GM12878 (cell line): Measurements from ENCODE around the gene DUSP22. TPM values are rescaled to one million over a fixed set of nuclear protein-coding genes. Genes with fewer than 3 reads are reported as not detected.

Experiments used
- ATAC-seq: fragments of 200-7000 bp; cut with Tn5 transposase; 3 replicates; pipeline ENCODE4 v1.9.1; 2020; ENCODE audit warnings: mild to moderate bottlenecking, moderate library complexity
- BruUV-seq: library from RNA; stranded (reverse); fragments of 400-500 nt; replicated peaks from 2 replicates; lab custom pipeline; 2021; lab: Mats Ljungman, UMichigan
- CTCF ChIA-PET: fragments of 300-600 bp; sonication (Branson Sonifier 250); formaldehyde crosslinking; extraction: SDS; loops from one replicate; lab custom pipeline; 2021; ENCODE audit warnings: inconsistent platforms; lab: Yijun Ruan, JAX
- POLR2A ChIA-PET: fragments of 350-600 bp; formaldehyde crosslinking; extraction: SDS; loops from one replicate; lab custom pipeline; 2021; ENCODE audit warnings: inconsistent platforms; lab: Charles Lee
- RAD21 ChIA-PET: fragments of 300-600 bp; sonication (Branson Sonifier 250); formaldehyde crosslinking; loops from one replicate; lab custom pipeline; 2023; ENCODE audit warnings: antibody characterized with exemption; ENCODE audit not compliant: unreplicated experiment; lab: Charles Lee
- SMC1A ChIA-PET: fragments of 300-600 bp; sonication (Branson Sonifier 250); formaldehyde crosslinking; loops from one replicate; lab custom pipeline; 2023; ENCODE audit not compliant: unreplicated experiment, uncharacterized antibody; lab: Charles Lee
- DNase-seq: peaks from one replicate; pipeline ENCODE4 v3.0.0-alpha.2; 2011; ENCODE audit warnings: low read depth, low spot score
- FAIRE-seq: peaks from 3 replicates; lab custom pipeline; 2011; peaks lifted over from hg19 to GRCh38; lab: Jason Lieb, UNC
- H2AFZ ChIP-seq: 2 replicates; pipeline ENCODE4 v1.6.0; 2011; ENCODE audit warnings: low read depth, low read length, control low read depth; ENCODE audit not compliant: control insufficient read depth
- H3K27ac ChIP-seq: 2 replicates; pipeline ENCODE4 v1.5.1; 2011; ENCODE audit warnings: control low read depth; ENCODE audit not compliant: control insufficient read depth, insufficient read depth
- H3K27me3 ChIP-seq, 2 experiments: replicated peaks in 1 of 2; 2 replicates each; pipeline versions ENCODE4 v1.6.0 to v1.6.1; 2011; ENCODE audit warnings: low read length in 1 of 2; ENCODE audit not compliant: control insufficient read depth in 2 of 2, insufficient read depth in 2 of 2
- H3K36me3 ChIP-seq, 2 experiments: 2 replicates each; pipeline ENCODE4 v1.5.1; 2011; ENCODE audit warnings: low read length in 1 of 2; ENCODE audit not compliant: control insufficient read depth in 2 of 2, insufficient read depth in 2 of 2
- H3K4me1 ChIP-seq: 2 replicates; pipeline ENCODE4 v1.6.1; 2011; ENCODE audit warnings: mild to moderate bottlenecking, low read length, moderate library complexity, mixed read lengths; ENCODE audit not compliant: control insufficient read depth, insufficient read depth
- H3K4me2 ChIP-seq: 2 replicates; pipeline ENCODE4 v1.6.0; 2011; ENCODE audit warnings: control low read depth; ENCODE audit not compliant: control insufficient read depth, insufficient read depth
- H3K4me3 ChIP-seq: fragments of 200-600 bp; sonication (generic); 2 replicates; pipeline ENCODE4 v1.5.1; 2016
- H3K79me2 ChIP-seq: 2 replicates; pipeline ENCODE4 v1.6.0; 2011; ENCODE audit warnings: low read length; ENCODE audit not compliant: control insufficient read depth, insufficient read depth
- H3K9ac ChIP-seq: 2 replicates; pipeline ENCODE4 v1.8.0; 2011; ENCODE audit warnings: low read length, control low read depth, mixed read lengths; ENCODE audit not compliant: control insufficient read depth, insufficient read depth
- H3K9me3 ChIP-seq: replicated peaks from 3 replicates; pipeline ENCODE4 v1.5.1; 2011; ENCODE audit warnings: mild to moderate bottlenecking, low read length; ENCODE audit not compliant: control insufficient read depth, insufficient read depth
- H4K20me1 ChIP-seq: 2 replicates; pipeline ENCODE4 v1.6.0; 2011; ENCODE audit not compliant: control insufficient read depth, insufficient read depth
- CBX5 ChIP-seq: sonication (generic); IDR thresholded peaks from 2 replicates; pipeline ENCODE4 v1.6.1; 2016; ENCODE audit warnings: low read depth, moderate library complexity, mild to moderate bottlenecking, inconsistent platforms
- CEBPZ ChIP-seq: fragments of 150-350 bp; IDR thresholded peaks from 2 replicates; pipeline ENCODE4 v1.6.1; 2016; ENCODE audit warnings: low read depth, low read length
- CHD4 ChIP-seq: fragments of 200-600 bp; sonication (generic); IDR thresholded peaks from 2 replicates; pipeline ENCODE4 v1.6.1; 2016; ENCODE audit warnings: mild to moderate bottlenecking
- E4F1 ChIP-seq: fragments of 450-650 bp; IDR thresholded peaks from 2 replicates; pipeline ENCODE4 v1.6.1; 2018; ENCODE audit warnings: borderline replicate concordance, mild to moderate bottlenecking; ENCODE audit not compliant: partially characterized antibody
- ESRRA ChIP-seq: IDR thresholded peaks from 2 replicates; pipeline ENCODE4 v1.6.1; 2012; ENCODE audit warnings: mild to moderate bottlenecking, low read length, improper control_type of control experiment
- JUNB ChIP-seq: IDR thresholded peaks from 2 replicates; pipeline ENCODE4 v1.6.1; 2016; ENCODE audit warnings: antibody characterized with exemption, mild to moderate bottlenecking
- KAT2A ChIP-seq: conservative IDR thresholded peaks from 2 replicates; pipeline ENCODE4 v1.6.1; 2011; ENCODE audit warnings: low read depth, low read length; ENCODE audit not compliant: control insufficient read depth
- MTA2 ChIP-seq: fragments of 450-650 bp; IDR thresholded peaks from 2 replicates; pipeline ENCODE4 v1.6.1; 2016; ENCODE audit warnings: low read depth, mild to moderate bottlenecking, moderate library complexity
- PAX5 ChIP-seq: IDR thresholded peaks from 2 replicates; pipeline ENCODE4 v1.6.1; 2011; ENCODE audit warnings: low read depth, low read length, borderline replicate concordance
- POLR2AphosphoS2 ChIP-seq: IDR thresholded peaks from 2 replicates; pipeline ENCODE4 v1.6.1; 2011; ENCODE audit warnings: low read depth, mild to moderate bottlenecking, low read length, improper control_type of control experiment, moderate library complexity
- POLR2AphosphoS5 ChIP-seq: IDR thresholded peaks from 2 replicates; pipeline ENCODE4 v1.6.1; 2011; ENCODE audit warnings: mild to moderate bottlenecking, low read length, inconsistent platforms
- RCOR1 ChIP-seq: conservative IDR thresholded peaks from 2 replicates; pipeline ENCODE4 v1.6.1; 2012; ENCODE audit warnings: low read depth, low read length, improper control_type of control experiment
- TARDBP ChIP-seq: IDR thresholded peaks from 2 replicates; pipeline ENCODE4 v1.6.1; 2016; ENCODE audit warnings: borderline replicate concordance
- ZSCAN29 ChIP-seq: fragments of 450-650 bp; IDR thresholded peaks from 2 replicates; pipeline ENCODE4 v1.6.1; 2017; ENCODE audit warnings: mild to moderate bottlenecking, moderate library complexity
- WGBS: methylation state at CpG from one replicate; pipeline ENCODE4 v1.1.6; 2016; ENCODE audit warnings: low lambda C conversion rate; ENCODE audit not compliant: insufficient replicate concordance, insufficient coverage; ENCODE audit errors: missing lambda C conversion rate; 5-methylcytosine and 5-hydroxymethylcytosine counted together
- in situ Hi-C: fragments of 300-500 bp; cut with MboI; formaldehyde crosslinking; loops from 9 replicates; pipeline ENCODE4 v1.14.3; 2018; ENCODE audit warnings: mixed read lengths
- intact Hi-C: fragments of 100-400 bp; cut with micrococcal nuclease; formaldehyde crosslinking; loops from one replicate; pipeline ENCODE4 v1.14.2; 2022; ENCODE audit not compliant: unreplicated experiment
- polyA plus RNA-seq, 11 experiments: library from polyadenylated mRNA; depleted of rRNA in 4 of 11; unstranded in 6 of 11; stranded (reverse) in 5 of 11; fragments of >200 nt; fragmentation: Nextera tagmentation in 4 of 11; fragmentation: Illumina TruSeq in 1 of 11; extraction: Ambion mirVana in 4 of 11; extraction: Trizol in 1 of 11; gene quantifications; 1 replicate in 1 of 11; 2 replicates in 10 of 11; pipeline versions ENCODE4 v1.2.1 to v1.2.3, GENCODE V29; 2011 to 2016; ENCODE audit warnings: inconsistent platforms in 2 of 11, missing spikeins in 2 of 11, low read depth in 1 of 11
- total RNA-seq, 4 experiments: library from RNA; depleted of rRNA in 3 of 4; stranded (reverse); fragments of >200 nt in 3 of 4; fragmentation: Illumina TruSeq in 1 of 4; extraction: Trizol in 1 of 4; gene quantifications; 2 replicates each; pipeline versions ENCODE4 v1.2.1 to v1.2.3, GENCODE V29; 2013 to 2021
- TF ChIP-seq, protein P1 (sequence below): IDR thresholded peaks from 2 replicates; pipeline ENCODE4 v1.6.1; 2011; ENCODE audit warnings: mild to moderate bottlenecking, low read depth, low read length, moderate library complexity; ENCODE audit not compliant: insufficient replicate concordance
- TF ChIP-seq, protein P2 (sequence below): IDR thresholded peaks from 2 replicates; pipeline ENCODE4 v1.6.1; 2012; ENCODE audit warnings: low read depth, low read length, improper control_type of control experiment

The DUSP22 gene
- total and polyA plus RNA-seq, 10 of the 15 experiments (the other 5 are each of a cell fraction or from before 2014, with no cell fraction given), result 78.9 to 156 (median 107) TPM

DNA sequence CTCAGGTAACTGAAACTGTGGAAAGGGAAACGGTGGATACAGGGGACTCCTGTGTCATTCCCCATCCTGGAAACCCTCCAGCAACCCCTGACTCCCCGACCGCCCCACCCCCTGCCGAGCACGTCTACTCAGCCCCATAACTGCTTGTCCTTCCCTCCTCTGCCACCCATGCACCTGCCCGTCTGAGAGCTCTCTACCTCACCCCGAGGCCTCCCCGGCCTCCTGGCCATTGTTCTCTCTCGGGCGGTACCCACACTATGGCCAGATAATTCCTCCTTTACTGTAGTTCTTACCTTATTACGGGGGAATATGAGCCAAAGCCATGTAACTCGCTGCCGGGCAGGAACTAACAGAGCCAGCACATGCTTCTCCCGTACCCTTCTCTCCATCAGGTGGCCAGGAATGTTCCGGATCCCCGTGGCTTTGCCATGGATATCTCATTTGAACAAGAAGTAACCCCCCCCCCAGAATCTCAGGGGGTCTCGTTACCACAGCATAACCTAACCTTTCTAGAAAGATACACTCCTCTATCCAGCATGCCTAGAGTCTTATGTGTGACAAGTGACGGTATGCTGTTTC is 94.5 kb downstream of the DUSP22 start:
- H3K9ac ChIP-seq, result no peak overlapping the region
- H4K20me1 ChIP-seq, result no peaks in the 10 kb centered on the region
- no peak overlapping the region for H3K4me2 ChIP-seq
- no peak overlapping the region for H3K4me3 ChIP-seq
- TF ChIP-seq MTA2 (no peak), E4F1 (no peak), CBX5 (no peak), ESRRA (no peak), KAT2A (no peak), POLR2AphosphoS5 (no peak), PAX5 (no peak), CEBPZ (no peak), RCOR1 (no peak), JUNB (no peak), TARDBP (no peak), CHD4 (no peak), POLR2AphosphoS2 (no peak), ZSCAN29 (no peak)
- TF ChIP-seq, protein P1, sequence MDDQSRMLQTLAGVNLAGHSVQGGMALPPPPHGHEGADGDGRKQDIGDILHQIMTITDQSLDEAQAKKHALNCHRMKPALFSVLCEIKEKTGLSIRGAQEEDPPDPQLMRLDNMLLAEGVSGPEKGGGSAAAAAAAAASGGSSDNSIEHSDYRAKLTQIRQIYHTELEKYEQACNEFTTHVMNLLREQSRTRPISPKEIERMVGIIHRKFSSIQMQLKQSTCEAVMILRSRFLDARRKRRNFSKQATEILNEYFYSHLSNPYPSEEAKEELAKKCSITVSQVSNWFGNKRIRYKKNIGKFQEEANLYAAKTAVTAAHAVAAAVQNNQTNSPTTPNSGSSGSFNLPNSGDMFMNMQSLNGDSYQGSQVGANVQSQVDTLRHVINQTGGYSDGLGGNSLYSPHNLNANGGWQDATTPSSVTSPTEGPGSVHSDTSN, result no peak
- TF ChIP-seq, protein P2, sequence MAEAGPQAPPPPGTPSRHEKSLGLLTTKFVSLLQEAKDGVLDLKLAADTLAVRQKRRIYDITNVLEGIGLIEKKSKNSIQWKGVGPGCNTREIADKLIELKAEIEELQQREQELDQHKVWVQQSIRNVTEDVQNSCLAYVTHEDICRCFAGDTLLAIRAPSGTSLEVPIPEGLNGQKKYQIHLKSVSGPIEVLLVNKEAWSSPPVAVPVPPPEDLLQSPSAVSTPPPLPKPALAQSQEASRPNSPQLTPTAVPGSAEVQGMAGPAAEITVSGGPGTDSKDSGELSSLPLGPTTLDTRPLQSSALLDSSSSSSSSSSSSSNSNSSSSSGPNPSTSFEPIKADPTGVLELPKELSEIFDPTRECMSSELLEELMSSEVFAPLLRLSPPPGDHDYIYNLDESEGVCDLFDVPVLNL, result no peak
- FAIRE-seq (no peak), ATAC-seq (no peak), DNase-seq (no peak)
- peaks cover 29% of the 10 kb centered on the region for H3K79me2 ChIP-seq
- H3K36me3 ChIP-seq, result no peaks in the 10 kb centered on the region
- ChIA-PET CTCF (interaction anchor here (1.2 kb wide), 1 partner anchor 35 kb away, joined by 4 read pairs; no protein-coding TSS in a partner anchor), POLR2A (interaction anchor here (0.7 kb wide), 1 partner anchor 87 kb away, joined by 5 read pairs; no protein-coding TSS in a partner anchor), SMC1A (interaction anchor here (1.6 to 13.5 kb wide), 3 partner anchors 18 to 165 kb away, joined by 6 to 185 read pairs (median 68); no protein-coding TSS in a partner anchor), RAD21 (no interaction called here)
- no peaks in the 10 kb centered on the region for H3K27me3 ChIP-seq
- no TSS peak for BruUV-seq
- H2AFZ ChIP-seq, result no peak overlapping the region
- in situ Hi-C loops, result no loop called here
- peaks cover 27% of the 10 kb centered on the region for H3K4me1 ChIP-seq
- WGBS, result 81% methylated on average over 18 of the region's 18 CpGs
- intact Hi-C loops, result no loop called here
- no peaks in the 10 kb centered on the region for H3K9me3 ChIP-seq
- no peak overlapping the region for H3K27ac ChIP-seq
